ENCODE data around the gene CBR3.
"Not testable (repeated sequence)": the region's sequence is repeated elsewhere in the genome, so short reads cannot be mapped to it uniquely, and the experiment has no call there.

The CBR3 gene

GRCh38 chr21:36098182-36098532, 36.7 kb upstream of the CBR3 start:
- no peak overlapping the region for H3K4me3 ChIP-seq
- TF ChIP-seq FOXP2 (optimal IDR thresholded peaks at IDR 0.05; ENCODE audit: control extremely low read depth, extremely low read length, insufficient read depth) (no peak), POLR2AphosphoS5 (IDR thresholded peaks at IDR 0.05; ENCODE audit: borderline replicate concordance, low read depth, low read length) (no peak), EZH2 (IDR thresholded peaks at IDR 0.05) (no peak)
- H3K36me3 ChIP-seq (ENCODE audit: insufficient read depth, low read length), result no peaks in the 10 kb centered on the region
- H3K9me3 ChIP-seq (ENCODE audit: low read depth, low read length), result no peaks in the 10 kb centered on the region
- no peak overlapping the region for H3K27ac ChIP-seq
- no peak for DNase-seq (ENCODE audit: low read depth, low spot score)
- H3K9ac ChIP-seq (ENCODE audit: insufficient read length), result no peak overlapping the region

- no peak overlapping the region for H3K4me3 ChIP-seq
- H3K36me3 ChIP-seq (ENCODE audit: insufficient read depth, low read length), result no peaks in the 10 kb centered on the region
- no peak overlapping the region for H3K27ac ChIP-seq
- H3K9me3 ChIP-seq (ENCODE audit: low read depth, low read length), result no peaks in the 10 kb centered on the region
- H3K9ac ChIP-seq (ENCODE audit: insufficient read length), result no peak overlapping the region
- TF ChIP-seq FOXP2 (optimal IDR thresholded peaks at IDR 0.05; ENCODE audit: control extremely low read depth, extremely low read length, insufficient read depth) (no peak), EZH2 (IDR thresholded peaks at IDR 0.05) (no peak), POLR2AphosphoS5 (IDR thresholded peaks at IDR 0.05; ENCODE audit: borderline replicate concordance, low read depth, low read length) (no peak)
- no peak for DNase-seq (ENCODE audit: low read depth, low spot score)
Observed at GRCh38 chr21:36099000-36099399, 35.9 kb upstream of the CBR3 start.

- H3K27ac ChIP-seq; H3K9ac ChIP-seq (ENCODE audit: insufficient read length); DNase-seq (ENCODE audit: low read depth, low spot score); H3K9me3 ChIP-seq (ENCODE audit: low read depth, low read length); H3K36me3 ChIP-seq (ENCODE audit: insufficient read depth, low read length); H3K4me3 ChIP-seq: not testable (repeated sequence)
Observed at GRCh38 chr21:36099695-36100211, 35.1 kb upstream of the CBR3 start.

GRCh38 chr21:36100971-36101641, 33.8 kb upstream of the CBR3 start:
- no peak for DNase-seq (ENCODE audit: low read depth, low spot score)
- Histone ChIP-seq H3K36me3 (ENCODE audit: insufficient read depth, low read length) (no peaks in the 10 kb centered on the region), H3K27ac (no peak overlapping the region), H3K9ac (ENCODE audit: insufficient read length) (no peak overlapping the region), H3K4me3 (no peak overlapping the region), H3K9me3 (ENCODE audit: low read depth, low read length) (no peaks in the 10 kb centered on the region)
- no peak for TF ChIP-seq EZH2 (IDR thresholded peaks at IDR 0.05)
- no peak for TF ChIP-seq POLR2AphosphoS5 (IDR thresholded peaks at IDR 0.05; ENCODE audit: borderline replicate concordance, low read depth, low read length)
- TF ChIP-seq FOXP2 (optimal IDR thresholded peaks at IDR 0.05; ENCODE audit: control extremely low read depth, extremely low read length, insufficient read depth), result no peak

GRCh38 chr21:36103434-36103833, 31.4 kb upstream of the CBR3 start:
- Histone ChIP-seq H3K9me3 (ENCODE audit: low read depth, low read length) (no peaks in the 10 kb centered on the region), H3K27ac (no peak overlapping the region), H3K36me3 (ENCODE audit: insufficient read depth, low read length) (no peaks in the 10 kb centered on the region), H3K9ac (ENCODE audit: insufficient read length) (no peak overlapping the region), H3K4me3 (no peak overlapping the region)
- no peak for DNase-seq (ENCODE audit: low read depth, low spot score)
- TF ChIP-seq EZH2 (IDR thresholded peaks at IDR 0.05) (no peak), FOXP2 (optimal IDR thresholded peaks at IDR 0.05; ENCODE audit: control extremely low read depth, extremely low read length, insufficient read depth) (no peak), POLR2AphosphoS5 (IDR thresholded peaks at IDR 0.05; ENCODE audit: borderline replicate concordance, low read depth, low read length) (no peak)

- DNase-seq (ENCODE audit: low read depth, low spot score), result no peak
- no peaks in the 10 kb centered on the region for H3K36me3 ChIP-seq (ENCODE audit: insufficient read depth, low read length)
- no peak overlapping the region for H3K27ac ChIP-seq
- no peak overlapping the region for H3K9ac ChIP-seq (ENCODE audit: insufficient read length)
- no peak for TF ChIP-seq FOXP2 (optimal IDR thresholded peaks at IDR 0.05; ENCODE audit: control extremely low read depth, extremely low read length, insufficient read depth)
- TF ChIP-seq POLR2AphosphoS5 (IDR thresholded peaks at IDR 0.05; ENCODE audit: borderline replicate concordance, low read depth, low read length), result no peak
- TF ChIP-seq EZH2 (IDR thresholded peaks at IDR 0.05), result no peak
- H3K9me3 ChIP-seq (ENCODE audit: low read depth, low read length), result no peaks in the 10 kb centered on the region
- no peak overlapping the region for H3K4me3 ChIP-seq
Observed at GRCh38 chr21:36104317-36105300, 30.3 kb upstream of the CBR3 start.

GRCh38 chr21:36105327-36105842, 29.5 kb upstream of the CBR3 start:
- H3K36me3 ChIP-seq (ENCODE audit: insufficient read depth, low read length), result no peaks in the 10 kb centered on the region
- no peak overlapping the region for H3K27ac ChIP-seq
- no peak overlapping the region for H3K4me3 ChIP-seq
- TF ChIP-seq FOXP2 (optimal IDR thresholded peaks at IDR 0.05; ENCODE audit: control extremely low read depth, extremely low read length, insufficient read depth) (no peak), POLR2AphosphoS5 (IDR thresholded peaks at IDR 0.05; ENCODE audit: borderline replicate concordance, low read depth, low read length) (no peak), EZH2 (IDR thresholded peaks at IDR 0.05) (no peak)
- DNase-seq (ENCODE audit: low read depth, low spot score), result no peak
- no peak overlapping the region for H3K9ac ChIP-seq (ENCODE audit: insufficient read length)
- H3K9me3 ChIP-seq (ENCODE audit: low read depth, low read length), result no peaks in the 10 kb centered on the region

- H3K36me3 ChIP-seq (ENCODE audit: insufficient read depth, low read length), result no peaks in the 10 kb centered on the region
- no peak for DNase-seq (ENCODE audit: low read depth, low spot score)
- no peak overlapping the region for H3K27ac ChIP-seq
- no peaks in the 10 kb centered on the region for H3K9me3 ChIP-seq (ENCODE audit: low read depth, low read length)
- no peak for TF ChIP-seq POLR2AphosphoS5 (IDR thresholded peaks at IDR 0.05; ENCODE audit: borderline replicate concordance, low read depth, low read length)
- TF ChIP-seq EZH2 (IDR thresholded peaks at IDR 0.05), result no peak
- no peak for TF ChIP-seq FOXP2 (optimal IDR thresholded peaks at IDR 0.05; ENCODE audit: control extremely low read depth, extremely low read length, insufficient read depth)
- H3K9ac ChIP-seq (ENCODE audit: insufficient read length), result no peak overlapping the region
- no peak overlapping the region for H3K4me3 ChIP-seq
Observed at GRCh38 chr21:36109868-36110267, 25.0 kb upstream of the CBR3 start.
